DMS53 (cell line): ENCODE results near the gene TNRC6A.
"Not testable (repeated sequence)": the region's sequence is repeated elsewhere in the genome, so short reads cannot be mapped to it uniquely, and the experiment has no call there.

Experiments used
- DNase-seq: peaks from one replicate; lab custom pipeline; 2025; lab: John Stamatoyannopoulos, UW

The TNRC6A gene

DNA sequence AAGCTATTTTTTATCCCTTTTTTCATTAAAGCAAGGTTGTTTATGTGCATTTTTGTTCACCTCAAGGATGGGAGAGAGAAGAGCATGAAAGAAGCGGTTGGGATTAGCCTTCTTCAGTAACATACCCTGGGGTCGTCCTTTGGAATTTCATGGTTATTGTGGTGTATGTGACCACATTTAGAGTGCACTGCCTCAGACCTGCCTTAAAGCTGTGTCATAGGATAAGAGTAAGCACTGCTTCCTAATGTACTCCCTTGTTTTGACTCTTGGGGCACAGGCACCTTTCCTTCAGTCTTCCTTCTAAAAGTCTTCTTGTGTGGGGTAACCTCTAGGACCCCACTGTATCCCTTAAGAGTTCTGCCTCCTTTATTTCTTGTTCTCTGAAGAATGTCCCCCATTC is 28.9 kb downstream of the TNRC6A start:
- DNase-seq: no peak

GRCh38 chr16:24759006-24759405 is 29.6 kb downstream of the TNRC6A start:
- DNase-seq: no peak

GRCh38 chr16:24761526-24761925 is 32.1 kb downstream of the TNRC6A start:
- DNase-seq: no peak

DNA sequence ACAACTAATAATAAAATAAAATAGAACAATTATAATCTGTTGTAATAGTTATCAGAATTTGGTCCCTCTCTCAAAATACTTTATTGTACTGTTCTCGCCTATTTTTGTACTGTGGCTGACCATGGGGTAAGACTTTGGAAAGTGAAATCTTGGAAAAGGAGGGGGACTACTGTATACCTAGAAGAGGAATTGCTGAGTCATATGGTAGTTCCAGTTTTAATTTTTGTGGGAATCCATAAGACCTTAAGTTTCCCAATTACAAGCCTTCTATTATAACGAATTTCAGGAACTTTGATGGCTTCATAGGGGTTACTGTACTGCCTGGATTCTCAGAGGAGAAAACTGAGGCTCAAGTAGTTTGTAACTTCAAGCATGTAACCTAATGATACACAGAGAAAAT is 35.5 kb downstream of the TNRC6A start:
- DNase-seq: no peak

- no peak for DNase-seq
Measured at GRCh38 chr16:24766057-24766456, 36.6 kb downstream of the TNRC6A start.

DNA sequence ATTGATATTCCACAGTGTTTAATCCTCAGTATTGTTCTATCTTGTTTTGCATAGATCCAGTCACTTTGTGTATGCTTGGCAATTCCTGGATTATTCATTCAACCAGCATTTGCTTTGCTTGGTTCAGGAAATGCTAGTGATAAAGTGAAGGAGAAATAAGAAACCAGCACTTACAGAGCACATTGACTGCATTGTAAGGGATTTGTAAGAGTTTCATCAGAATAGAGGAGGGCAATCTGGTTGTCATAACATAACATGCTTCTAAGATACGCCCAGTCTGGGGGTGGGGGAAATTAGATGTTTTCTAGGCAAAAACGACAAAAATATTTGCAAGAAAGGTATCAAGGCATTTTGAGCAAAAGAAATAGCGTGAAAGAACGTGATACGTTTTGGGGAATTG is 40.4 kb downstream of the TNRC6A start:
- no peak for DNase-seq

GRCh38 chr16:24771132-24771778 is 41.8 kb downstream of the TNRC6A start:
- DNase-seq: no peak

DNA sequence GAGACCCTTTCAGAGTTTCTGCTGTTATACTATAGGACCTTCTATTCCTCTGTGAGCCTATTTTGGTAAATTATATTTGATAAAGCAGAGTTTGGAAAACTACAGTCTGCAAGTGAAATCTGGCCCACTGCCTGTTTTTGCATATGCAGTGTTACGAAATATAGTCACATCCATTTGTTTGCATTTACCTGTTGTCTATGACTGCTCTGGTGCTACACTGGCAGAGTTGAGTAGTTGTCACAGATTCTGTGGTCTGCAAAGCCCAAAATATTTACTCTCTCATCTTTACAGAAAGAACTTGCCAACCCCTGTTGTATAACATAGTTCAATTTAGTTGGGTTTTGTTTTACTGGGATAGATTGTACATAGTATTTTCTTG is 42.3 kb downstream of the TNRC6A start:
- DNase-seq: no peak

DNA sequence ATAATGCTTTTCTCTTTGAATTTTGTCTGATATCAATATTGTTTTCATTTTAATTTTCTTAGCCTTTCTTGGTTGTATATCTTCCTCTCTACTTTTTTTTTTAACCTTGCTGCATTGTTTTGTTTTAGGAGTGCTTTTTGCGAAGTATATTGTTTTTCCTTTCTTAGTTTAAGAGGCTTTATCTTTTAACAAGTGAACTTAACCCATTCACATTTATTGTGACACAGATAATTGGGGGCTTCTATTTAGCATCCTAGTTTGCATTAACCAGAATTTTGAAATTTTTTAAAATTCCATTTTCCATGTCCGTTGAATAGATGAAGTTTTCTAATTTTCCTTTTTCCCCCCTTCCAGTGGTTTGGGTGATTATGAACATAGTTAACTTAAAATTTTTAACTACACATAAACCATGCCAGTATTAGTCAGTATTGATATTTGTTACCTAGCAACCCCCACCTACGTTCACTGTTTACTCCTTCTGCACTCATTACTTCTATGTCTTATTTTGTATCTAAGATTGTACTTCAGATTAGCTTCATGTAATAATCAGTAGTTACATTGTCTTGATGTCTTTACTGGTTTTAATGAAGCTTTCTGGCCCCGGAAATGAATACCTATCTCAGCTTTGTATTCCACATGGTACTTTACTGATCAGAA is 44.4 kb downstream of the TNRC6A start:
- DNase-seq: no peak

DNA sequence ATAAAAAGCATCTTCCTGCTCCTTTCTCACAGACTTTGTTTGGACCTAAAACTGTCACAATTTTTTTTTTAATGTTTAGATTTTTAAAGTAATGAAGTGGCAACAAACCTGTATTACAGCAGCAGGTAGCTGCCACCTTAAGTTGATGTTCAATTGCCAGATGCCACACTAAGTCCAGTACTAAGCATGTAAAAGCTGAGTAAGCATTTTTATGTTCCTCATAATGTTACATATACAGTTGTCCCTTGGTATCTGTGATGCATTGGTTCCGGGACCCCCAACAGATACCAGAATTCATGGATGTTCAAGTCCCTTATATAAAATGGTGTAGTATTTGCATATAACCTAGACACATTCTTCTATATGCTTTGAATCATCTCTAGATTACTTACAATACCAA is 45.1 kb downstream of the TNRC6A start:
- no peak for DNase-seq

DNA sequence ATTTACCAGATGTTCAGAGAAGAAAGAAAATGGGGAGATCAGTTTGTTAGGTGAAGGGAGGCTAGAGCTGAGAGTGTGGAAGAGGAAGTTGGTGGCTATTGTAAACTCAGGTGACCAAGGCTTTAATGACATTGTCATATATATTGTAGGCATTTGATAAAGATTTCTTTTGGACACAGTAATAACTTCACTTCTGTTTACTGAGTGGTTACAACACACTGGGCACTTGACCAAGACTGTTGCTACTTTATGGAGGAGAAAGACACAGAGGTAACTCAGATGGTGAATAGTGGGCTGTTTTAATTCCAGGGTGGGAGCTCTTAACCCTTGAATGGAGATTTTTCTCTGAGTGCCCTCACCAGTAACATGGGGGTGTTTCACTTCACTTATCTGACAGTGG is 46.0 kb downstream of the TNRC6A start:
- no peak for DNase-seq

DNA sequence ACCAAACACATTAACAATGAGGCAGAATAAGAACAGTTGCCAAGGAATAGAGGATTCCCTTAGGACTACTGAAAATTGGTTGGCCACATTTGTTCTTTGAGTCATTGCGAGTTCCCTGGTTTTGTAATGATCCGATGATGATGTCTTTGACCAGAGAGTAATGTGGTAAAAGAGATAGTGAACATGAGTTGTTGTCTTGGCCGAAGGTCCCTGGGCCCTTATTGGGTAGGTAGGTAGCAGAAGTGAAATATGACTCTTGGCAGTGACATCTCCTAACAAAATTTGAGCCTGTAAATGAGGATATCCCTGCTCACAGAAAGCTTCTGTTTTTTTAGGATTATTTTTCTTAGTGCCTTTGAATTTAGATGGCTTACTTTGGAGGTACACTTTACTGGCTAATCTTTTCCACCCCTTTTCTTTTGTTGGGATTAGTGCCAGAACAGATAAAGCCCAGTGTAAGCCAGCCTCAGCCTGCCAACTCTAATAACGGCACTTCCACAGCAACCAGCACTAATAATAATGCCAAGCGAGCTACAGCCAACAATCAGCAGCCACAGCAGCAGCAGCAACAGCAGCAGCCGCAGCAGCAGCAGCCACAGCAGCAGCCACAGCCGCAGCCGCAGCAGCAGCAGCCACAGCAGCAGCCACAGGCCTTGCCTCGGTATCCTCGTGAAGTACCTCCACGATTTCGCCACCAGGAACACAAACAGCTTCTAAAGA is 47.2 kb downstream of the TNRC6A start:
- no peak for DNase-seq

GRCh38 chr16:24778671-24779070 is 49.2 kb downstream of the TNRC6A start:
- DNase-seq: no peak

- DNase-seq: no peak
Measured at GRCh38 chr16:24781256-24781655, 51.8 kb downstream of the TNRC6A start.

DNA sequence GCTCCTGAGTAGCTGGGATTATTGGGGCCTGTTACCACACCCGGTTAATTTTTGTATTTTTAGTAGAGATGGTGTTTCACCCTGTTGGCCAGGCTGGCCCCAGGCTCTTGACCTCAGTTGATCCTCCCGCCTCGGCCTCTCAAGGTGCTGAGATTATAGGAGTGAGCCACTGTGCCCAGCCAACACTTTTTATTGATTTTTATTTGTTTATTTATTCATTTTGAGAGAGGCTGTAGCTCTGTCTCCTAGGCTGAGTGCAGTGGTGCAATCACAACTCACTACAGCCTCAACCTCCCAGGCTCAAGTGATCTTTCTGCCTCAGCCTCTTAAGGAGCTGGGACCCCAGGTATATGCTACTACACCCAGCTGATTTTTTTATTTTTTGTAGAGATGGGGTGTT is 54.7 kb downstream of the TNRC6A start:
- no peak for DNase-seq

DNA sequence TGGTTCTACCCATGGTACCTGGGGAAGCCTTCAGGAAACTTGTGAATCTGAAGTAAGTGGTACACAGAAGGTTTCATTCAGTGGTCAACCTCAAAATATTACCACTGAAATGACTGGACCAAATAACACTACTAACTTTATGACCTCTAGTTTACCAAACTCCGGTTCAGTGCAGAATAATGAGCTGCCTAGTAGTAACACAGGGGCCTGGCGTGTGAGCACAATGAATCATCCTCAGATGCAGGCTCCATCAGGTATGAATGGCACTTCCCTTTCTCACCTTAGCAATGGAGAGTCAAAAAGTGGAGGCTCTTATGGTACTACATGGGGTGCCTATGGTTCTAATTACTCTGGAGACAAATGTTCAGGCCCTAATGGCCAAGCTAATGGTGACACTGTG is 60.4 kb downstream of the TNRC6A start:
- no peak for DNase-seq

GRCh38 chr16:24800586-24800985 is 71.1 kb downstream of the TNRC6A start:
- peak; percentile 70 for DNase-seq

GRCh38 chr16:24801761-24802302 is 72.4 kb downstream of the TNRC6A start:
- no peak for DNase-seq

GRCh38 chr16:24805484-24805883 is 76.0 kb downstream of the TNRC6A start:
- DNase-seq: no peak

- DNase-seq: no peak
Measured at GRCh38 chr16:24807301-24807700, 77.8 kb downstream of the TNRC6A start.

GRCh38 chr16:24810951-24811843 is 81.7 kb downstream of the TNRC6A start:
- no peak for DNase-seq

- not testable (repeated sequence) for DNase-seq
Measured at GRCh38 chr16:24812813-24813212, 83.4 kb downstream of the TNRC6A start.
